Measurements from ENCODE around the gene CDKAL1. TPM values are rescaled to one million over a fixed set of nuclear protein-coding genes. Genes with fewer than 3 reads are reported as not detected.

Gene CDKAL1
- total and polyA plus RNA-seq, 11 donors = 3.2 to 14.3 (median 9.3) TPM

DNA sequence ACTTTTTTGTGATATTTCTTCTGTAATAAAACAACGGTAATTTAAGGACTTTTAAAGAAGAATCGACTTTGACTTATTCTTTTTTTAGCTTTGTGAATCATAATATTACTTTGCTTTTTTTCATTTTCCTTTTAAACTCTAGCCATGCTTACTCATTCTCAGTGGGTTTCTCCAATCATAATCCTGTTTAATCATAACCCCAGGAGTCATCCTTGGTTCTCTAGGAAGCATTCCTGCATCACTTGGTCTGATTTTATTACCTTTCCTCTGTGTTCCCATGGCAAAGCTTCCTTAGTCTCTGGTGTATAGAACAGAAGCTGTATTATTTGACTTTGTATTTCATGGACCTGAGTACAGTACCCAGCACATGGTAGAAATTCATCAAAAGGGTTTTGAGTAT lies 223.5 kb downstream of the CDKAL1 start:
- Histone ChIP-seq H3K4me1 (no peaks in the 10 kb centered on the region), H3K27me3 (no peaks in the 10 kb centered on the region), H3K27ac (no peak overlapping the region), H3K4me3 (no peak overlapping the region), H3K36me3 (peaks cover 0 to 10% (median 0%) of the 10 kb centered on the region in 9 donors), H3K9me3 (peaks cover 0 to 8% (median 0%) of the 10 kb centered on the region in 12 donors)
- ATAC-seq (no peak), DNase-seq (no peak)
- WGBS, 4 donors = 84 to 93% (median 89%) methylated on average over 2 of the region's 2 CpGs
- TF ChIP-seq, protein P1, sequence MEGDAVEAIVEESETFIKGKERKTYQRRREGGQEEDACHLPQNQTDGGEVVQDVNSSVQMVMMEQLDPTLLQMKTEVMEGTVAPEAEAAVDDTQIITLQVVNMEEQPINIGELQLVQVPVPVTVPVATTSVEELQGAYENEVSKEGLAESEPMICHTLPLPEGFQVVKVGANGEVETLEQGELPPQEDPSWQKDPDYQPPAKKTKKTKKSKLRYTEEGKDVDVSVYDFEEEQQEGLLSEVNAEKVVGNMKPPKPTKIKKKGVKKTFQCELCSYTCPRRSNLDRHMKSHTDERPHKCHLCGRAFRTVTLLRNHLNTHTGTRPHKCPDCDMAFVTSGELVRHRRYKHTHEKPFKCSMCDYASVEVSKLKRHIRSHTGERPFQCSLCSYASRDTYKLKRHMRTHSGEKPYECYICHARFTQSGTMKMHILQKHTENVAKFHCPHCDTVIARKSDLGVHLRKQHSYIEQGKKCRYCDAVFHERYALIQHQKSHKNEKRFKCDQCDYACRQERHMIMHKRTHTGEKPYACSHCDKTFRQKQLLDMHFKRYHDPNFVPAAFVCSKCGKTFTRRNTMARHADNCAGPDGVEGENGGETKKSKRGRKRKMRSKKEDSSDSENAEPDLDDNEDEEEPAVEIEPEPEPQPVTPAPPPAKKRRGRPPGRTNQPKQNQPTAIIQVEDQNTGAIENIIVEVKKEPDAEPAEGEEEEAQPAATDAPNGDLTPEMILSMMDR (IDR thresholded peaks at IDR 0.05) = no peak
- no peak for TF ChIP-seq POLR2A (IDR thresholded peaks at IDR 0.05)
- intact Hi-C loops (cut with DNase I) = no loop called here

DNA sequence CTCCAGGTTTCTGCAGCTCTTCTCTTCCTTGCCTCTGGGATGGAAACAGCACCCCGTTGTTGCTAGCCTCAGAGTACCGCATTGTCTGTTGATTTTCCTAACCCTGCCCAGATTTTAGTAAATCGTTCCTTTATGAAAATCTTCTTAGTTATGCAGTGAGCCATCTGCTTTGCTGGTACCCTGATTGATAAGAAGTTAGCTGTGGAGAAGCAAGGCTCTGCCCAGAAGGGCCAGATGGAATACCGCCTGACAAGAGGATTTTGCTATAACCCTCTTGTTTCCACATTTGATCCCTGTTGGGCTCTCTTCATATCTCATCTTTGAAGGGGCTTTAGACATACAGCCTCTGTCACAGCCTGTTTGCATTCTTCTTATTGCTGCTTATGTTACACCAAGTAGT lies 229.0 kb downstream of the CDKAL1 start:
- 87 to 94% (median 92%) methylated on average over 4 of the region's 4 CpGs for WGBS, 4 donors
- H3K4me1 ChIP-seq = no peaks in the 10 kb centered on the region
- no peak overlapping the region for H3K4me3 ChIP-seq
- H3K9me3 ChIP-seq = no peaks in the 10 kb centered on the region
- no peak for DNase-seq
- H3K27ac ChIP-seq = no peak overlapping the region
- peaks cover 0 to 10% (median 0%) of the 10 kb centered on the region in 9 donors for H3K36me3 ChIP-seq
- no peaks in the 10 kb centered on the region for H3K27me3 ChIP-seq
- intact Hi-C loops (cut with DNase I) = no loop called here
- no peak for TF ChIP-seq POLR2A (IDR thresholded peaks at IDR 0.05)
- TF ChIP-seq, protein P1 (IDR thresholded peaks at IDR 0.05) = no peak
- no peak for ATAC-seq

DNA sequence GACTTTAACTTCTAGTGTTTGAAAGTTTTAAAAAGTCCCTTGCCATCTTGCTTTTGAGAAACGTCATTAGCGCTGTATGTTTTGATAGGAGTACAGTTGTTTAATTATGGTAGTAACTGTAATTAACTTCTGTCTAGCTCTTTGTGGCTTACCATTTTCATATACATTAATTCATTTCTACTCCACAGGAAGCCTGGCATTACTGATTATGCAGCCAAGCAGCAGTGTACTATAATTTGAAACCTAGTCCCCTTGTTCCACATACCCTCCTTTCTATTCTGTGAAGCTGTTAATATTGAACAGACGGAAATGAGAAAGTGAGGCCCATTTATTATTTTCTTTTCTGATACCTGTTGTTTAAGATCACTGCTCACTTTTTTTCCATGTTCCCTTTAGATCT lies 235.4 kb downstream of the CDKAL1 start:
- TF ChIP-seq, protein P1 (IDR thresholded peaks at IDR 0.05) = no peak
- no peak for TF ChIP-seq POLR2A (IDR thresholded peaks at IDR 0.05)
- Histone ChIP-seq H3K27ac (no peak overlapping the region), H3K9me3 (no peaks in the 10 kb centered on the region), H3K27me3 (no peaks in the 10 kb centered on the region), H3K4me3 (no peak overlapping the region), H3K4me1 (peaks cover 0 to 8% (median 0%) of the 10 kb centered on the region in 12 donors), H3K36me3 (no peaks in the 10 kb centered on the region)
- DNase-seq (no peak), ATAC-seq (no peak)
- 82 to 98% (median 96%) methylated on average over 3 of the region's 3 CpGs for WGBS, 4 donors
- intact Hi-C loops (cut with DNase I) = no loop called here

DNA sequence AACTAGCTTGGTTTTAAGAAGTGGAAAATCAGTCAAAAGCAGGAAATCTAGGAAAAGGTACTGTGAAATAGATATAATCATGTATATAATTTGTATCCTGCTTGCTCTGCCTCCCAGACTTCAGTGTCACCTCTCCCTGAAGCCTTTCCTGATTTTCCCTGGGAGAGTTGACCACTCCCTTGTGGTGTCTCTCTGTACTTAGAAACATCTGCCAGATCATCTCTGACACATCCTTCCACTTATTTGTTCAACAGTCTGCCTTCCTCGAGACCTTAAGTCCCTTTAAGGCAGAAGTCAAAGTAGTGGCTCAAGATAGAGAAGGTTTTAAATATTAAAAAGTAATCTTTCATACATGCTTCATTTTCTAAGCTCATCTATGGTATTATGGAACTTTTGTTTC lies 236.5 kb downstream of the CDKAL1 start:
- TF ChIP-seq POLR2A (IDR thresholded peaks at IDR 0.05) = no peak
- TF ChIP-seq, protein P1 (IDR thresholded peaks at IDR 0.05) = no peak
- Histone ChIP-seq H3K9me3 (no peaks in the 10 kb centered on the region), H3K4me3 (no peak overlapping the region), H3K27ac (no peak overlapping the region), H3K36me3 (no peaks in the 10 kb centered on the region), H3K27me3 (no peaks in the 10 kb centered on the region), H3K4me1 (peaks cover 0 to 8% (median 0%) of the 10 kb centered on the region in 12 donors)
- DNase-seq (no peak), ATAC-seq (no peak)
- 58 to 75% (median 68%) methylated on average over 1 of the region's 1 CpG for WGBS, 4 donors
- intact Hi-C loops (cut with DNase I) = no loop called here
